Gastrocnemius medialis (tissue), 4 donors: ENCODE results near the gene MCF2L.
"Not testable (repeated sequence)": the region's sequence is repeated elsewhere in the genome, so short reads cannot be mapped to it uniquely, and the experiment has no call there.

Source experiments
- POLR2A ChIP-seq, 2 donors: fragments of 450-650 bp; IDR thresholded peaks; one replicate each; pipeline ENCODE4 v1.6.1; 2017; ENCODE audit warnings: antibody characterized with exemption in 2 of 2, mild to moderate bottlenecking in 2 of 2, moderate library complexity in 2 of 2
- TF ChIP-seq, protein P1 (sequence below), 5 experiments: fragments of 450-650 bp in 3 of 5; fragments of 200-600 bp in 2 of 5; sonication (generic) in 2 of 5; IDR thresholded peaks in 4 of 5; conservative IDR thresholded peaks in 1 of 5; 1 replicate in 4 of 5; 2 replicates in 1 of 5; pipeline ENCODE4 v1.5.1; 2016 to 2019; ENCODE audit warnings: antibody characterized with exemption in 5 of 5, mild to moderate bottlenecking in 3 of 5, moderate library complexity in 3 of 5

DNA sequence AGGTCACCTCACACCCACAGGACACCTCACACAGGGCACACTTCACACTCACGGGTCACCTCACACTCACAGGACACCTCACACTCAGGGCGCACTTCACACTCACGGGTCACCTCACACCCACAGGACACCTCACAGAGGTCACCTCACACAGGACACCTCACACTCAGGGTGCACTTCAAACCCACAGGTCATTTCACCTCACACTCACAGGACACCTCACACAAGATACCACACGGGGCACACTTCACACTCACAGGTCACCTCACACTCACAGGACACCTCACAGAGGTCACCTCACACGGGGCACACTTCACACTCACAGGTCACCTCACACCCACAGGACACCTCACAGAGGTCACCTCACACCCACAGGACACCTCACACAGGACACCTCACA lies 142.8 kb downstream of the MCF2L start:
- TF ChIP-seq, protein P1, sequence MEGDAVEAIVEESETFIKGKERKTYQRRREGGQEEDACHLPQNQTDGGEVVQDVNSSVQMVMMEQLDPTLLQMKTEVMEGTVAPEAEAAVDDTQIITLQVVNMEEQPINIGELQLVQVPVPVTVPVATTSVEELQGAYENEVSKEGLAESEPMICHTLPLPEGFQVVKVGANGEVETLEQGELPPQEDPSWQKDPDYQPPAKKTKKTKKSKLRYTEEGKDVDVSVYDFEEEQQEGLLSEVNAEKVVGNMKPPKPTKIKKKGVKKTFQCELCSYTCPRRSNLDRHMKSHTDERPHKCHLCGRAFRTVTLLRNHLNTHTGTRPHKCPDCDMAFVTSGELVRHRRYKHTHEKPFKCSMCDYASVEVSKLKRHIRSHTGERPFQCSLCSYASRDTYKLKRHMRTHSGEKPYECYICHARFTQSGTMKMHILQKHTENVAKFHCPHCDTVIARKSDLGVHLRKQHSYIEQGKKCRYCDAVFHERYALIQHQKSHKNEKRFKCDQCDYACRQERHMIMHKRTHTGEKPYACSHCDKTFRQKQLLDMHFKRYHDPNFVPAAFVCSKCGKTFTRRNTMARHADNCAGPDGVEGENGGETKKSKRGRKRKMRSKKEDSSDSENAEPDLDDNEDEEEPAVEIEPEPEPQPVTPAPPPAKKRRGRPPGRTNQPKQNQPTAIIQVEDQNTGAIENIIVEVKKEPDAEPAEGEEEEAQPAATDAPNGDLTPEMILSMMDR (IDR thresholded peaks at IDR 0.05 in 4 of 5, conservative IDR thresholded peaks at IDR 0.05 in 1 of 5) = not testable (repeated sequence)
- not testable (repeated sequence) for TF ChIP-seq POLR2A (IDR thresholded peaks at IDR 0.05)
